HepG2 (cell line): ENCODE measurements around the gene TAT. TPM values are rescaled to one million over a fixed set of nuclear protein-coding genes. Genes with fewer than 3 reads are reported as not detected.

Experiments
- ATAC-seq: fragments of 200-7000 bp; cut with Tn5 transposase; 3 replicates; pipeline ENCODE4 v1.9.1; 2020; ENCODE audit warnings: mild to moderate bottlenecking, moderate library complexity
- BruUV-seq: library from RNA; stranded (reverse); fragments of 400-500 nt; replicated peaks from 2 replicates; lab custom pipeline; 2021; lab: Mats Ljungman, UMichigan
- CTCF ChIA-PET: fragments of 300-600 bp; formaldehyde crosslinking; extraction: SDS; loops from one replicate; lab custom pipeline; 2021; ENCODE audit warnings: low total read pairs, inconsistent platforms, low intra/inter-chr PET ratio; lab: Yijun Ruan, JAX
- POLR2A ChIA-PET: fragments of 350-600 bp; sonication (Branson Sonifier 250); formaldehyde crosslinking; loops from one replicate; lab custom pipeline; 2020; ENCODE audit warnings: antibody characterized with exemption, inconsistent platforms; lab: Yijun Ruan, JAX
- DNase-seq: peaks from one replicate; pipeline ENCODE4 v3.0.0-alpha.2; 2015; ENCODE audit warnings: low spot score
- FAIRE-seq: peaks from 3 replicates; lab custom pipeline; 2011; peaks lifted over from hg19 to GRCh38; lab: Jason Lieb, UNC
- H2AFZ ChIP-seq: one replicate; pipeline ENCODE4 v1.6.1; 2011; ENCODE audit warnings: low read length, inconsistent platforms
- H3K27ac ChIP-seq: fragments of 300-600 bp; 3 replicates; pipeline ENCODE4 v1.8.0; 2011; ENCODE audit warnings: mixed run types, mild to moderate bottlenecking, mixed read lengths, low read length, inconsistent platforms; ENCODE audit not compliant: insufficient read depth; ENCODE audit errors: extremely low read length
- H3K27me3 ChIP-seq, 2 experiments: fragments of 200-600 bp in 1 of 2; 2 replicates in 1 of 2; 3 replicates in 1 of 2; pipeline versions ENCODE4 v1.6.0 to v1.8.0; 2011; ENCODE audit warnings: low read length in 2 of 2, mild to moderate bottlenecking in 2 of 2, moderate library complexity in 2 of 2, inconsistent platforms in 1 of 2; ENCODE audit not compliant: insufficient read depth in 2 of 2, control insufficient read depth in 1 of 2
- H3K36me3 ChIP-seq, 2 experiments: fragments of 200-600 bp in 1 of 2; replicated peaks in 1 of 2; 2 replicates in 1 of 2; 3 replicates in 1 of 2; pipeline versions ENCODE4 v1.5.1 to v1.8.0; 2011; ENCODE audit warnings: low read length in 2 of 2, inconsistent platforms in 1 of 2; ENCODE audit not compliant: insufficient read depth in 2 of 2, control insufficient read depth in 1 of 2
- H3K4me1 ChIP-seq: 2 replicates; pipeline ENCODE4 v1.5.1; 2012; ENCODE audit warnings: low read length, inconsistent platforms; ENCODE audit not compliant: insufficient read depth
- H3K4me2 ChIP-seq: 2 replicates; pipeline ENCODE4 v1.6.0; 2011; ENCODE audit warnings: low read depth, low read length, inconsistent platforms
- H3K4me3 ChIP-seq, 3 experiments: fragments of 200-600 bp in 1 of 3; sonication (generic), shearing (Covaris generic) in 1 of 3; replicated peaks in 1 of 3; 2 replicates each; pipeline ENCODE4 v1.5.1; 2011 to 2016; ENCODE audit warnings: low read length in 3 of 3, inconsistent platforms in 2 of 3, low read depth in 2 of 3, mild to moderate bottlenecking in 2 of 3, control low read depth in 1 of 3, mixed read lengths in 1 of 3; ENCODE audit not compliant: insufficient read depth in 1 of 3
- H3K79me2 ChIP-seq: one replicate; pipeline ENCODE4 v1.6.1; 2011; ENCODE audit warnings: low read length, inconsistent platforms; ENCODE audit not compliant: insufficient read depth
- H3K9ac ChIP-seq: 2 replicates; pipeline ENCODE4 v1.6.0; 2011; ENCODE audit warnings: mild to moderate bottlenecking, low read depth, low read length, inconsistent platforms; ENCODE audit not compliant: insufficient read depth
- H3K9me3 ChIP-seq: 2 replicates; pipeline ENCODE4 v1.5.1; 2012; ENCODE audit warnings: mild to moderate bottlenecking, low read length
- H4K20me1 ChIP-seq: 2 replicates; pipeline ENCODE4 v1.6.0; 2011; ENCODE audit warnings: inconsistent platforms, mild to moderate bottlenecking, low read length, moderate library complexity; ENCODE audit not compliant: insufficient read depth
- ATF7 ChIP-seq, 2 experiments: fragments of 450-650 bp in 1 of 2; sonication (generic) in 1 of 2; formaldehyde crosslinking in 1 of 2; IDR thresholded peaks; 2 replicates each; pipeline versions ENCODE4 v1.4.0 to v1.6.1; 2016 to 2020; ENCODE audit warnings: antibody characterized with exemption in 1 of 2, mild to moderate bottlenecking in 1 of 2, missing genetic modification reagents in 1 of 2
- CREB1 ChIP-seq, 2 experiments: fragments of 450-650 bp in 1 of 2; IDR thresholded peaks; 2 replicates each; pipeline ENCODE4 v1.6.1; 2016 to 2017; ENCODE audit warnings: control low read depth in 1 of 2, mild to moderate bottlenecking in 1 of 2, missing compliant biosample characterization in 1 of 2, missing genetic modification characterization in 1 of 2
- DR1 ChIP-seq: sonication (generic); formaldehyde crosslinking; IDR thresholded peaks from 2 replicates; pipeline ENCODE4 v1.8.0; 2021; ENCODE audit warnings: mild to moderate bottlenecking, missing genetic modification reagents, inconsistent platforms
- ELF4 ChIP-seq: sonication (generic); formaldehyde crosslinking; IDR thresholded peaks from 2 replicates; pipeline ENCODE4 v1.5.0; 2020; ENCODE audit warnings: missing genetic modification reagents, mild to moderate bottlenecking, moderate library complexity, borderline replicate concordance
- ISL2 ChIP-seq: sonication (generic); formaldehyde crosslinking; IDR thresholded peaks from 2 replicates; pipeline ENCODE4 v1.5.0; 2020; ENCODE audit warnings: missing genetic modification reagents
- KMT2B ChIP-seq: IDR thresholded peaks from 2 replicates; pipeline ENCODE4 v1.6.1; 2016; ENCODE audit warnings: missing genetic modification reagents, missing compliant biosample characterization
- MEIS1 ChIP-seq: sonication (generic); formaldehyde crosslinking; IDR thresholded peaks from 2 replicates; pipeline ENCODE4 v1.9.0; 2021; ENCODE audit warnings: mild to moderate bottlenecking, missing genetic modification reagents, moderate library complexity, borderline replicate concordance
- NKX3-1 ChIP-seq: sonication (generic); formaldehyde crosslinking; IDR thresholded peaks from 2 replicates; pipeline ENCODE4 v1.5.0; 2020; ENCODE audit warnings: missing genetic modification reagents
- RBAK ChIP-seq: sonication (generic); formaldehyde crosslinking; IDR thresholded peaks from 2 replicates; pipeline ENCODE4 v1.5.1; 2020; ENCODE audit warnings: mild to moderate bottlenecking, missing genetic modification reagents
- REST ChIP-seq, 2 experiments: IDR thresholded peaks; 2 replicates each; pipeline ENCODE4 v1.6.1; 2011 to 2012; ENCODE audit warnings: low read length in 2 of 2, borderline replicate concordance in 1 of 2, low read depth in 1 of 2, mild to moderate bottlenecking in 1 of 2, moderate library complexity in 1 of 2
- TRIM22 ChIP-seq: fragments of 450-650 bp; IDR thresholded peaks from 2 replicates; pipeline ENCODE4 v1.6.1; 2017
- ZNF607 ChIP-seq: sonication (generic); formaldehyde crosslinking; IDR thresholded peaks from 2 replicates; pipeline ENCODE4 v1.5.1; 2020; ENCODE audit warnings: missing genetic modification reagents, mild to moderate bottlenecking, borderline replicate concordance
- ZNF775 ChIP-seq: sonication (generic); formaldehyde crosslinking; IDR thresholded peaks from 2 replicates; pipeline ENCODE4 v1.4.0; 2020; ENCODE audit warnings: missing genetic modification reagents, mild to moderate bottlenecking, moderate library complexity, borderline replicate concordance
- ZUFSP ChIP-seq: sonication (generic); formaldehyde crosslinking; IDR thresholded peaks from 2 replicates; pipeline ENCODE4 v1.9.0; 2021; ENCODE audit warnings: missing genetic modification reagents, mild to moderate bottlenecking, borderline replicate concordance
- WGBS: methylation state at CpG from one replicate; pipeline ENCODE4 v1.1.6; 2017; ENCODE audit warnings: low lambda C conversion rate; 5-methylcytosine and 5-hydroxymethylcytosine counted together
- in situ Hi-C: cut with HindIII; loops from 2 replicates; pipeline ENCODE4 v1.10.0; 2017; ENCODE audit warnings: low pct_unique_long_range_greater_than_20kb; ENCODE audit not compliant: extremely low pct_ligation_motif_present
- intact Hi-C: fragments of 100-400 bp; cut with micrococcal nuclease; formaldehyde crosslinking; loops from one replicate; pipeline ENCODE4 v1.10.0; 2022; ENCODE audit not compliant: unreplicated experiment
- polyA plus RNA-seq, 8 experiments: library from polyadenylated mRNA; depleted of rRNA in 3 of 8; stranded (reverse) in 7 of 8; unstranded in 1 of 8; fragments of >200 nt; fragmentation: Illumina TruSeq in 4 of 8; extraction: Trizol in 4 of 8; gene quantifications; 2 replicates each; pipeline versions ENCODE4 v1.2.1 to v1.2.3, GENCODE V29; 2011 to 2016; ENCODE audit warnings: low read depth in 4 of 8, missing spikeins in 1 of 8, mixed read lengths in 1 of 8; ENCODE audit not compliant: insufficient read depth in 1 of 8
- total RNA-seq, 5 experiments: library from RNA; depleted of rRNA; stranded (reverse); fragments of >200 nt; fragmentation: Illumina TruSeq; extraction: Trizol; gene quantifications; 2 replicates each; pipeline ENCODE4 v1.2.3, GENCODE V29; 2016; ENCODE audit warnings: low read depth in 1 of 5

Gene TAT
- total and polyA plus RNA-seq, 2 of the 13 experiments (the other 11 are each of a cell fraction or from before 2014, with no cell fraction given), result 1.6 to 5.8 TPM

- Histone ChIP-seq H3K4me1 (peaks cover 29% of the 10 kb centered on the region), H3K27me3 (0 out of 5 replicates have a peak, but pooled peaks cover 0 to 2% of the 10 kb centered on the region in 2 experiments), H3K4me2 (no peak overlapping the region), H4K20me1 (no peaks in the 10 kb centered on the region), H3K9ac (no peak overlapping the region), H3K4me3 (no peak overlapping the region), H2AFZ (no peak overlapping the region), H3K36me3 (no peaks in the 10 kb centered on the region), H3K79me2 (no peaks in the 10 kb centered on the region), H3K27ac (no peak overlapping the region), H3K9me3 (no peaks in the 10 kb centered on the region)
- FAIRE-seq, result no peak
- 0% methylated on average over 4 of the region's 4 CpGs for WGBS
- in situ Hi-C loops (no loop called here), intact Hi-C loops (loop anchor here (10.0 kb wide), 1 partner anchor 194 kb away; no protein-coding TSS in a partner anchor)
- no peak for ATAC-seq
- no peak for TF ChIP-seq ZNF607 (CRISPR knock-in tag)
- TF ChIP-seq REST (IDR thresholded peaks at IDR 0.05; ENCODE audit: borderline replicate concordance in 1 of 2, low read depth in 1 of 2, low read length in 2 of 2), result no peak
- no peak for TF ChIP-seq RBAK (CRISPR knock-in tag)
- no peak for TF ChIP-seq ISL2 (CRISPR knock-in tag)
- TF ChIP-seq KMT2B (CRISPR knock-in tag), result no peak
- no peak for TF ChIP-seq ELF4 (CRISPR knock-in tag)
- no peak for TF ChIP-seq ZNF775 (CRISPR knock-in tag)
- no peak for TF ChIP-seq NKX3-1 (CRISPR knock-in tag)
- no peak for TF ChIP-seq DR1 (CRISPR knock-in tag)
- no peak for TF ChIP-seq ZUFSP (CRISPR knock-in tag)
- TF ChIP-seq ATF7 (IDR thresholded peaks at IDR 0.05), result peak; percentile 63; the same call in 1 of the 2 replicates
- no peak for TF ChIP-seq ATF7 (CRISPR knock-in tag; IDR thresholded peaks at IDR 0.05)
- no peak for TF ChIP-seq TRIM22
- TF ChIP-seq CREB1 (IDR thresholded peaks at IDR 0.05), result peak; percentile 41; the same call in 1 of the 2 replicates
- TF ChIP-seq CREB1 (CRISPR knock-in tag; IDR thresholded peaks at IDR 0.05), result no peak
- no peak for TF ChIP-seq MEIS1 (CRISPR knock-in tag)
- POLR2A ChIA-PET, result no interaction called here
- BruUV-seq, result no TSS peak
- no peak for DNase-seq
- CTCF ChIA-PET, result no interaction called here
These were observed 41.5 kb upstream of the TAT start for GRCh38 chr16:71618429-71618828.
